KMS-11 (cell line): ENCODE data around the gene RCL1.

Experiments used
- H2AFZ ChIP-seq: fragments of 200-600 bp; sonication (generic); 2 replicates; pipeline ENCODE4 v1.6.1; 2016; ENCODE audit warnings: antibody characterized with exemption, mixed run types, low read depth
- H3K27ac ChIP-seq: fragments of 200-600 bp; sonication (generic); 2 replicates; pipeline ENCODE4 v1.6.1; 2016; ENCODE audit warnings: mild to moderate bottlenecking, mixed run types
- H3K27me3 ChIP-seq: fragments of 200-600 bp; sonication (generic); 2 replicates; pipeline ENCODE4 v1.6.1; 2017; ENCODE audit warnings: mild to moderate bottlenecking, low read depth, mixed run types, moderate library complexity; ENCODE audit not compliant: insufficient read depth
- H3K36me3 ChIP-seq: fragments of 200-600 bp; sonication (generic); 2 replicates; pipeline ENCODE4 v1.6.1; 2017; ENCODE audit warnings: mild to moderate bottlenecking, mixed run types; ENCODE audit not compliant: insufficient read depth
- H3K4me1 ChIP-seq: fragments of 200-600 bp; sonication (generic); 2 replicates; pipeline ENCODE4 v1.6.1; 2016; ENCODE audit warnings: mild to moderate bottlenecking, low read depth, mixed run types; ENCODE audit not compliant: poor library complexity, severe bottlenecking
- H3K4me2 ChIP-seq: fragments of 200-600 bp; sonication (generic); 2 replicates; pipeline ENCODE4 v1.7.0; 2016; ENCODE audit warnings: mild to moderate bottlenecking, mixed run types
- H3K4me3 ChIP-seq: fragments of 200-600 bp; sonication (generic); IDR thresholded peaks from 2 replicates; pipeline ENCODE4 v1.6.1; 2017; ENCODE audit warnings: low read depth, low read length, mixed read lengths; ENCODE audit not compliant: insufficient read depth
- H3K79me2 ChIP-seq: fragments of 200-600 bp; sonication (generic); 2 replicates; pipeline ENCODE4 v1.6.1; 2016; ENCODE audit warnings: low read depth, mixed run types; ENCODE audit not compliant: insufficient read depth
- H3K9ac ChIP-seq: fragments of 200-600 bp; sonication (generic); 2 replicates; pipeline ENCODE4 v1.6.1; 2016; ENCODE audit warnings: mild to moderate bottlenecking, mixed run types
- H4K20me1 ChIP-seq: fragments of 200-600 bp; sonication (generic); 2 replicates; pipeline ENCODE4 v1.6.1; 2016; ENCODE audit warnings: mild to moderate bottlenecking, mixed run types; ENCODE audit not compliant: insufficient read depth
- CTCF ChIP-seq: fragments of 200-600 bp; sonication (generic); conservative IDR thresholded peaks from 2 replicates; pipeline ENCODE4 v1.6.1; 2017; ENCODE audit warnings: low read depth, mild to moderate bottlenecking, antibody characterized with exemption, low read length, moderate library complexity, mixed read lengths

The RCL1 gene

DNA sequence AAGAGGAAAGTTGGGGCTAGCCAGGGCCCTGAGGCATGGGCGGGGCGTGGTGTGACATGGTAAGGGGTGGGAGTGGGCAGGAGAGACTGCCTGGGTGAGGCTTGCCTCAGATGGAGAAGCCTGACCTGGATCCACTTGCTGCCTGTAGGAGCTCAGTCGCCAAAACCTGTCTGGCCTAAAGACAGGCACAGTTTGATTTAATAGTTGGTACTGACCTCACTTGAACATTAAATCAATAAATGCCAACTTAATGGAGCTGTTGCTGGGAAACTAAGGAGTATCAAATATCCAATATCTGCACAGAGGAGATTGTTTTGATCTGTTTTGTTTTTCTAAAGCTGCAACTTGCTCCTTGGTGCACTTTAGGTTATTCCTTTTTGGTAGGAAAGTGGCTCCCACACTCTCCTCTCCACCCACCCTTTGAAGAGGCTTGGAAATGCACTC lies 86.4 kb downstream of the RCL1 start:
- no peaks in the 10 kb centered on the region for H3K79me2 ChIP-seq
- H2AFZ ChIP-seq, result no peak overlapping the region
- no peak overlapping the region for H3K4me3 ChIP-seq
- no peaks in the 10 kb centered on the region for H4K20me1 ChIP-seq
- H3K4me2 ChIP-seq, result no peak overlapping the region
- H3K9ac ChIP-seq, result no peak overlapping the region
- TF ChIP-seq CTCF, result no peak
- no peak overlapping the region for H3K27ac ChIP-seq
- no peaks in the 10 kb centered on the region for H3K36me3 ChIP-seq
- no peaks in the 10 kb centered on the region for H3K4me1 ChIP-seq
- no peaks in the 10 kb centered on the region for H3K27me3 ChIP-seq

- no peak overlapping the region for H3K9ac ChIP-seq
- no peak for TF ChIP-seq CTCF
- H3K27me3 ChIP-seq, result no peaks in the 10 kb centered on the region
- no peaks in the 10 kb centered on the region for H3K4me1 ChIP-seq
- H2AFZ ChIP-seq, result no peak overlapping the region
- no peaks in the 10 kb centered on the region for H4K20me1 ChIP-seq
- no peak overlapping the region for H3K4me3 ChIP-seq
- H3K27ac ChIP-seq, result no peak overlapping the region
- no peak overlapping the region for H3K4me2 ChIP-seq
- no peaks in the 10 kb centered on the region for H3K36me3 ChIP-seq
- no peaks in the 10 kb centered on the region for H3K79me2 ChIP-seq
Observed at GRCh38 chr9:4883326-4883873, 90.7 kb downstream of the RCL1 start.

- Histone ChIP-seq H4K20me1 (no peaks in the 10 kb centered on the region), H3K4me2 (no peak overlapping the region), H3K27ac (no peak overlapping the region), H2AFZ (no peak overlapping the region), H3K4me3 (no peak overlapping the region), H3K4me1 (no peaks in the 10 kb centered on the region), H3K27me3 (no peaks in the 10 kb centered on the region), H3K79me2 (no peaks in the 10 kb centered on the region), H3K36me3 (no peaks in the 10 kb centered on the region), H3K9ac (no peak overlapping the region)
- no peak for TF ChIP-seq CTCF
Observed at GRCh38 chr9:4886698-4887097, 94.0 kb downstream of the RCL1 start.

- Histone ChIP-seq H3K79me2 (no peaks in the 10 kb centered on the region), H3K27ac (no peak overlapping the region), H3K4me2 (no peak overlapping the region), H2AFZ (no peak overlapping the region), H3K4me3 (no peak overlapping the region), H3K36me3 (no peaks in the 10 kb centered on the region), H3K4me1 (no peaks in the 10 kb centered on the region), H3K27me3 (no peaks in the 10 kb centered on the region), H3K9ac (no peak overlapping the region), H4K20me1 (no peaks in the 10 kb centered on the region)
- TF ChIP-seq CTCF, result no peak
Observed at GRCh38 chr9:4887556-4887955, 94.8 kb downstream of the RCL1 start.
